GM12801 (cell line): ENCODE results near the gene SORCS2.

ENCODE experiments used
- CTCF ChIP-seq: IDR thresholded peaks from one replicate; pipeline ENCODE4 v1.5.1; 2011; ENCODE audit warnings: control low read depth; ENCODE audit not compliant: insufficient read length; ENCODE audit errors: extremely low read depth

The SORCS2 gene

DNA sequence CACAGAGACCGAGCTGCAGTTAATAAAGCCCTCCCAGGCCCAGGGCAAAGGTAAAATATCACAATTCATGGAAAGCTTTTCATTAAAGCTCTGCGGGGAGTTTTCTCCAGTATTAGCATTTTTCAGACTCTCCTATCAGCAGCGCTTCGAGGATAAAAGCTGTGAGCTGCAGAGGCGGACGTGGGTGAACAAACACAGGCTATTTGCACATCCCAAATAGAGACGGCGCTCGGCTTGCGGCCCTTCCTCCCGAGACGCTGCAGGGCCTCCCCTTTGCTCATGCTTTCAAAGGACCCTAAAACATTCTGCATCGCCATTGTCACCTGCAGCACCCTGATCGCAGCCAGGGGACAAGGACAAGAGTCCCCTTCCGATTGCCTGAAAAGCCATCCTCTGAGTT is 97.3 kb downstream of the SORCS2 start:
- TF ChIP-seq CTCF, result no peak

GRCh38 chr4:7291372-7292114 is 99.2 kb downstream of the SORCS2 start:
- TF ChIP-seq CTCF, result no peak

DNA sequence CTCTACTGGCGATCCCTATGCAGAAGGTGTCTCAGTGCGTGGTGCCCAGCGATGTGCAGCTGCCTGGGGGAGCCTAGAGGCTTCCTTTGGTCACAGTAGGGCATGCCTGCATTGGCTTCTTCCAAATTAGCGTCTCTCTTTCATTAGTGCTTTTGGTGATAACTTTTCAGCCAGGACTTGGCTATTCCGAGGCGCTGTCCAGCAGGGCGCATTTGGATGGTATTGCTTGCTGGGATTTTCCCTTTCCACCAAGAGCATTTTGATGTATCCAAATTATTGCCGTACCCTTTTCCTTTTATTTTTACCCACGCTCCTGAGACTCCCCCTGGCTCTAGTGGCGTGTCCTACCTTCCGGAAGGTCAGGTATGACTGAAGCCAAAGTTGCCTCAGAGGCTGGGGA is 101.4 kb downstream of the SORCS2 start:
- no peak for TF ChIP-seq CTCF

DNA sequence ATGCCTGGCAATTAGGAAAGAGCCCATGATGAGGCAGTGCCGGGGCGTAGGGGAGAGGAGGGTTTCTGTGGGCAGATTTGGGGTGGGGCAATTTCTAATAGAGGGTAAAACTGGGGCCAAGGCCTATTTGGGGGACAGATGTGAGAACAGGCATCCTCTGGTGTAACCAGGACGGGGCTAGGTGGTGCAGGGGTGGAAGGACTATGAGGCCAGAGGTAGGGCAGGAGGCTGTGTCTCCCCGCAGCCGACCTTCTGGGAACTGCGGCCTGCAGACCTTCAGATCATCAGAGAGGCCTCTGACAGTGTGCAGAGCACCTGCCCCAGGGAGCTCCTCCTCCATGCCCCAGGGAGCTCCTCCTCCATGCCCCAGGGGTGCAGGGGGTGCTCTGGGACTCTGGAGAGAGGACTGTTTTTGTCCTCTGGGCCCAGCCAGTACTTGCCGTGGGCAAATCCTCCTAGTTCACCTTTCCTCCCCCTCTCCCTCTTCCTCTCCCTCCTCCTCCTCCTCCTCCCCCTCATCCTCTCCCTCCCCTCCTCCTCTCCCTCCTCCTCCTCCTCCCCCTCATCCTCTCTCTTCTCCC is 101.9 kb downstream of the SORCS2 start:
- no peak for TF ChIP-seq CTCF

GRCh38 chr4:7295197-7295910 is 103.0 kb downstream of the SORCS2 start:
- TF ChIP-seq CTCF, result no peak

- no peak for TF ChIP-seq CTCF
Measured at GRCh38 chr4:7295911-7296660, 103.7 kb downstream of the SORCS2 start.
